ENCODE results near the gene BAHCC1.

DNA sequence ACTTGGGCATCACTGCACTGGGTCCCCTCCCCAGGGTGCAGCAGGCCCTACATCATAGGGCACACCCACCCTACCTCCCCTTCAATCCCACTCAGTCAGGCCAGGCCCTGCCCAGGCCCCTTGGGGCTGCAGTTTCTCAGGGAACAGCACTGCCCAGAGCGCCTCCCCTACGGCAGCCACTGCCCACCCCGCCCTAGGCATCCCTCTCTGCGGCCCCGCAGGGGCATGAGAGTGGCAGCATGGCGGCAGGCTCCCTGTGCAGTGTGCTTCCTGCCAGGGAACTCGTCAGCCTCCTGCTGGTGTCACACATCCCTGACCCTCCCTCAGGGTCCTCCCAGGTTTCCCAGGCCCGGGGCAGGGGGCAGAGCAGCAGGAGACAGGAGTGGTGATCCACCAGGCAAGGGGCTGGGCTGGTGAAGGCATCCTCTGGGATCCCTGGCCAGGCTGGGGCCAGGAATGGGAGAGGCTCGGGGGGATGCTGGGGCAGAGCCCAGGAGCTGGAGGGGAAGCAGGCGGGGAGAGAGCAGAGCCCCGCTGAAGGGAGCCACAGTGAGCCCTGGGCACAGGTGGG, 16.2 kb upstream of the BAHCC1 start:
- TF ChIP-seq, protein P1, sequence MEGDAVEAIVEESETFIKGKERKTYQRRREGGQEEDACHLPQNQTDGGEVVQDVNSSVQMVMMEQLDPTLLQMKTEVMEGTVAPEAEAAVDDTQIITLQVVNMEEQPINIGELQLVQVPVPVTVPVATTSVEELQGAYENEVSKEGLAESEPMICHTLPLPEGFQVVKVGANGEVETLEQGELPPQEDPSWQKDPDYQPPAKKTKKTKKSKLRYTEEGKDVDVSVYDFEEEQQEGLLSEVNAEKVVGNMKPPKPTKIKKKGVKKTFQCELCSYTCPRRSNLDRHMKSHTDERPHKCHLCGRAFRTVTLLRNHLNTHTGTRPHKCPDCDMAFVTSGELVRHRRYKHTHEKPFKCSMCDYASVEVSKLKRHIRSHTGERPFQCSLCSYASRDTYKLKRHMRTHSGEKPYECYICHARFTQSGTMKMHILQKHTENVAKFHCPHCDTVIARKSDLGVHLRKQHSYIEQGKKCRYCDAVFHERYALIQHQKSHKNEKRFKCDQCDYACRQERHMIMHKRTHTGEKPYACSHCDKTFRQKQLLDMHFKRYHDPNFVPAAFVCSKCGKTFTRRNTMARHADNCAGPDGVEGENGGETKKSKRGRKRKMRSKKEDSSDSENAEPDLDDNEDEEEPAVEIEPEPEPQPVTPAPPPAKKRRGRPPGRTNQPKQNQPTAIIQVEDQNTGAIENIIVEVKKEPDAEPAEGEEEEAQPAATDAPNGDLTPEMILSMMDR (conservative IDR thresholded peaks at IDR 0.05; ENCODE audit: low read length), result no peak
- TF ChIP-seq EZH2phosphoT487 (IDR thresholded peaks at IDR 0.05; ENCODE audit: borderline replicate concordance), result no peak
